ENCODE results near the gene LDLRAD4.

LDLRAD4 gene

GRCh38 chr18:13372531-13372951 lies 154.0 kb downstream of the LDLRAD4 start:
- no peak for DNase-seq (ENCODE audit: low read depth)

GRCh38 chr18:13374096-13374467 lies 155.5 kb downstream of the LDLRAD4 start:
- DNase-seq (ENCODE audit: low read depth), result no peak

- DNase-seq (ENCODE audit: low read depth), result no peak
These were observed 156.1 kb downstream of the LDLRAD4 start for GRCh38 chr18:13374468-13375301.

- DNase-seq (ENCODE audit: low read depth), result peak; percentile 53
These were observed 157.0 kb downstream of the LDLRAD4 start for GRCh38 chr18:13375302-13376255.

- DNase-seq (ENCODE audit: low read depth), result no peak
These were observed 157.8 kb downstream of the LDLRAD4 start for GRCh38 chr18:13376298-13376840.

- no peak for DNase-seq (ENCODE audit: low read depth)
These were observed 158.3 kb downstream of the LDLRAD4 start for GRCh38 chr18:13376841-13377351.

GRCh38 chr18:13377496-13377895 lies 158.9 kb downstream of the LDLRAD4 start:
- DNase-seq (ENCODE audit: low read depth), result no peak

GRCh38 chr18:13378150-13378549 lies 159.6 kb downstream of the LDLRAD4 start:
- no peak for DNase-seq (ENCODE audit: low read depth)

- no peak for DNase-seq (ENCODE audit: low read depth)
These were observed 160.7 kb downstream of the LDLRAD4 start for GRCh38 chr18:13379062-13379865.

- no peak for DNase-seq (ENCODE audit: low read depth)
These were observed 161.6 kb downstream of the LDLRAD4 start for GRCh38 chr18:13379930-13380690.

- no peak for DNase-seq (ENCODE audit: low read depth)
These were observed 162.1 kb downstream of the LDLRAD4 start for GRCh38 chr18:13380691-13381070.

- no peak for DNase-seq (ENCODE audit: low read depth)
These were observed 162.8 kb downstream of the LDLRAD4 start for GRCh38 chr18:13381331-13381730.

GRCh38 chr18:13381944-13382365 lies 163.4 kb downstream of the LDLRAD4 start:
- no peak for DNase-seq (ENCODE audit: low read depth)

- DNase-seq (ENCODE audit: low read depth), result no peak
These were observed 163.9 kb downstream of the LDLRAD4 start for GRCh38 chr18:13382366-13382953.

GRCh38 chr18:13382954-13383827 lies 164.6 kb downstream of the LDLRAD4 start:
- DNase-seq (ENCODE audit: low read depth), result no peak

- DNase-seq (ENCODE audit: low read depth), result no peak
These were observed 168.6 kb downstream of the LDLRAD4 start for GRCh38 chr18:13386891-13387801.

- DNase-seq (ENCODE audit: low read depth), result no peak
These were observed 169.4 kb downstream of the LDLRAD4 start for GRCh38 chr18:13387855-13388548.
